ENCODE measurements around the gene SAE1. TPM values are rescaled to one million over a fixed set of nuclear protein-coding genes. Genes with fewer than 3 reads are reported as not detected.

The SAE1 gene
- total RNA-seq, 3 donors from 2014 or later, result 44.6 to 61.4 (median 55.7) TPM

- peak overlapping the region; percentile 94 to 97 for H3K27ac ChIP-seq
- H3K4me1 ChIP-seq, result peaks cover 4 to 13% of the 10 kb centered on the region in 2 donors
- DNase-seq (ENCODE audit: low spot score in 2 of 2), result no peak
- no peaks in the 10 kb centered on the region for H3K36me3 ChIP-seq
- H3K27me3 ChIP-seq, result no peaks in the 10 kb centered on the region
- H3K4me3 ChIP-seq, result peak overlapping the region in 2 of 3 donors; percentile 64 to 67
- no peak for TF ChIP-seq POLR2A (IDR thresholded peaks at IDR 0.05)
- TF ChIP-seq POLR2AphosphoS5 (IDR thresholded peaks at IDR 0.05), result no peak
- TF ChIP-seq CTCF (IDR thresholded peaks at IDR 0.05), result no peak
- intact Hi-C loops (cut with DNase I; ENCODE audit: low total_unique reads), result no loop called here
- no peaks in the 10 kb centered on the region for H3K9me3 ChIP-seq
Observed at GRCh38 chr19:47258434-47258833, 127.8 kb downstream of the SAE1 start.

GRCh38 chr19:47258895-47259555, 128.4 kb downstream of the SAE1 start:
- peak overlapping the region in 1 of 3 donors; percentile 67 for H3K4me3 ChIP-seq
- intact Hi-C loops (cut with DNase I; ENCODE audit: low total_unique reads), result no loop called here
- H3K27me3 ChIP-seq, result no peaks in the 10 kb centered on the region
- no peaks in the 10 kb centered on the region for H3K36me3 ChIP-seq
- peaks cover 4 to 13% of the 10 kb centered on the region in 2 donors for H3K4me1 ChIP-seq
- TF ChIP-seq POLR2AphosphoS5 (IDR thresholded peaks at IDR 0.05), result no peak
- no peak for TF ChIP-seq POLR2A (IDR thresholded peaks at IDR 0.05)
- TF ChIP-seq CTCF (IDR thresholded peaks at IDR 0.05), result no peak
- no peak for DNase-seq (ENCODE audit: low spot score in 2 of 2)
- peak overlapping the region; percentile 94 to 97 for H3K27ac ChIP-seq
- H3K9me3 ChIP-seq, result no peaks in the 10 kb centered on the region

Other genes with a start within 250 kb of the SAE1 start
- 1 to 10 TPM in 1 of 3 donors, not detected in 2; 2.5 TPM for gene NPAS1, start 111.0 kb upstream of the SAE1 start, total RNA-seq
- 10 to 100 TPM; 31.1 to 45.7 (median 39.2) TPM for gene TMEM160, start 82.2 kb upstream of the SAE1 start, total RNA-seq
- 10 to 100 TPM; 17.7 to 23.4 (median 19.5) TPM for gene ZC3H4, start 17.1 kb upstream of the SAE1 start, total RNA-seq
- 1 to 10 TPM; 4.5 to 7.5 (median 6.4) TPM for gene BBC3, start 100.4 kb downstream of the SAE1 start, total RNA-seq
- gene CCDC9, start 125.7 kb downstream of the SAE1 start, total RNA-seq, result 10 to 100 TPM in 2 of 3 donors, 1 to 10 TPM in 1; 9.4 to 15.1 (median 14.8) TPM
- 10 to 100 TPM in 1 of 3 donors, 1 to 10 TPM in 2; 5.3 to 10.5 (median 7.2) TPM for gene INAFM1, start 144.1 kb downstream of the SAE1 start, total RNA-seq
- gene C5AR1, start 179.0 kb downstream of the SAE1 start, total RNA-seq, result 10 to 100 TPM in 2 of 3 donors, 1 to 10 TPM in 1; 7.5 to 20.0 (median 10.8) TPM
- gene C5AR2, start 201.3 kb downstream of the SAE1 start, total RNA-seq, result 1 to 10 TPM; 2.9 to 8.8 (median 6.6) TPM
- 10 to 100 TPM in 2 of 3 donors, 1 to 10 TPM in 1; 6.2 to 20.6 (median 20.5) TPM for gene DHX34, start 218.5 kb downstream of the SAE1 start, total RNA-seq

Data from breast epithelium (tissue), 4 donors.